Esophagus (tissue), 2 donors: ENCODE results near the gene SMARCE1. TPM values are rescaled to one million over a fixed set of nuclear protein-coding genes. Genes with fewer than 3 reads are reported as not detected.

Source experiments
- H3K27ac ChIP-seq, 2 donors: one replicate each; pipeline ENCODE4 v1.5.1; 2013; ENCODE audit warnings: low read depth in 2 of 2, mild to moderate bottlenecking in 2 of 2, inconsistent platforms in 1 of 2, low read length in 1 of 2, moderate library complexity in 1 of 2
- H3K27me3 ChIP-seq, 2 donors: one replicate each; pipeline ENCODE4 v1.6.1; 2013; ENCODE audit warnings: low read length in 2 of 2, control low read depth in 1 of 2, mild to moderate bottlenecking in 1 of 2; ENCODE audit not compliant: insufficient read depth in 2 of 2, control insufficient read depth in 1 of 2
- H3K36me3 ChIP-seq, 2 donors: one replicate each; pipeline ENCODE4 v1.6.1; 2013; ENCODE audit warnings: low read length in 1 of 2; ENCODE audit not compliant: control insufficient read depth in 2 of 2, insufficient read depth in 2 of 2
- H3K4me1 ChIP-seq, 2 donors: one replicate each; pipeline ENCODE4 v1.6.1; 2013; ENCODE audit warnings: low read length in 1 of 2; ENCODE audit not compliant: control insufficient read depth in 2 of 2, insufficient read depth in 2 of 2
- H3K4me3 ChIP-seq, 2 donors: one replicate each; pipeline ENCODE4 v1.5.1; 2013; ENCODE audit warnings: low read length in 2 of 2, mild to moderate bottlenecking in 2 of 2, low read depth in 1 of 2, moderate library complexity in 1 of 2
- H3K9me3 ChIP-seq, 2 donors: one replicate each; pipeline ENCODE4 v1.6.1; 2013; ENCODE audit warnings: mild to moderate bottlenecking in 2 of 2, low read depth in 1 of 2, low read length in 1 of 2, moderate library complexity in 1 of 2; ENCODE audit not compliant: control insufficient read depth in 2 of 2, insufficient read depth in 1 of 2
- WGBS, 2 donors: extraction: QIAGEN DNeasy Blood & Tissue Kit; methylation state at CpG; one replicate each; pipeline ENCODE4 v1.1.7; 2013; 5-methylcytosine and 5-hydroxymethylcytosine counted together
- polyA plus RNA-seq, 2 donors: library from polyadenylated mRNA; stranded (reverse); fragments of 200-250 nt; gene quantifications; one replicate each; pipeline ENCODE4 v1.2.3, GENCODE V29; 2013
- donor health status: healthy with polysubstance abuse.
- donor health status: Bipolar disorder and iron deficiency.

Gene SMARCE1
- polyA plus RNA-seq, 2 donors = 57.2 to 57.8 TPM

DNA sequence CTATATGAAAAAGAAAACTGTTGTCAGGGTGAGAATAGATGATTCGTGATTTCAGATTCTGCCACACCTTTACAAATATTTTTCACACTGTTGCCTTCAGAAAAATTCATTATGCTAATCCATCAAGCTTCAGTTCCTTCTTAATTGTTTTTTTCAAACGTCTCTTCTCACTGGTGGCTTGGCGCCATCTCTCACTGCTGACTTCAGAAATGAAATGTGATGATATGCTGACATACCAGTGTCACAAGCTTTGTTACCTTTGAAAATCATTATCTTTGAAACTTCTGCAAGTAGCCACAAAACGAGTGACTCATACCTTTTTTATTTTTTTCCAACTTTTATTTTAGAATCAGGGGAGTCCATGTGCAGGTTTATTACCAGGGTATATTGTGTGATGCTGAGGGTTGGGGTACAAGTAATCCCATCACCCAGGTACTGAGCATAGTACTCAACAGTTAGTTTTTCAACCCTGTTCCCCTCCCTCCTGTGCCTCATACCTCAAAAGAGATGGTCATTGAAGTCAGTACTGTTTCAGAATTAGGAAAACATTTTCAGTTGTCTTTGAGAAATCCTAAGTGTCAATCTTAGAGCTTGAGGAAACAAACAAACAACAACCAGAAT is 31.4 kb upstream of the SMARCE1 start:
- no peaks in the 10 kb centered on the region for H3K4me1 ChIP-seq
- H3K27ac ChIP-seq = no peak overlapping the region
- H3K4me3 ChIP-seq = no peak overlapping the region
- H3K36me3 ChIP-seq = no peaks in the 10 kb centered on the region
- 26 to 43% methylated on average over 4 of the region's 4 CpGs for WGBS, 2 donors
- H3K9me3 ChIP-seq = no peaks in the 10 kb centered on the region
- H3K27me3 ChIP-seq = no peaks in the 10 kb centered on the region

DNA sequence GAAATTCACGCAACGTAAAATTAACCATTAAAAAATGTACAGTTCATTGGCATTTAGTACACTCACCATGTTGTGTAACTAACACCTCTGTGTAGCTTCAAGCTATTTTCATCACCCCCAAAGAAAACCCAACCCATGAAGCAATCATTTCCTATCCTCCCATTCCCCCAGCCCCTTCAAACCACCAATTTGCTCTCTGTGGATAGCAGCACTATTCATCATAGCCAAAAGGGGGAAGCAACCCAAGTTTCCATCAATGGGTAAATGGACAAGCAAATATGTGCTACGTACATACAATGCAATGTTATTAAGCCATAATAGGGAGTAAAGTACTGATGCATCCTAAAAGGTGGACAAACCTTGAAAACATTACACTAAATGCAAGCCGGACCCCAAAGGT is 28.3 kb upstream of the SMARCE1 start:
- Histone ChIP-seq H3K4me1 (no peaks in the 10 kb centered on the region), H3K36me3 (no peaks in the 10 kb centered on the region), H3K27me3 (no peaks in the 10 kb centered on the region), H3K9me3 (no peaks in the 10 kb centered on the region), H3K4me3 (no peak overlapping the region), H3K27ac (no peak overlapping the region)
- WGBS, 2 donors = 91 to 92% methylated on average over 4 of the region's 4 CpGs

DNA sequence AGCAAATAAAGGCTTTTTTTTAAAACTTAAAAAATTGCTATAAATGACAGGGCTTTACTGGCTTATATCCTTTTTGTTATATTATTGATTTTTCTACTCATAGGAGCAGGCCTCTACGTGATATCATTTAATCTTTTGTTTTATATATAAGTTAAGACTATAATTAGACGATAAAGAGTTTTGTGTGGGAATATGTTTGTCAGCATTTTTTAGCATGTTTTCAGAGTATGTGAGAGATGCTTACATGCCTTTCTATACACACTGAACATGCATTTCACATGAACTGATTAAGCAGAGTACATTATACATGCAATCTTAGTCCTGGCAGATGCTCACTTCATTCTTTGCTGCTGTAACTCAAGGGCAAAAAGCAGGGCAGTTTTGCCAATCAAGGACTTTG is 25.0 kb upstream of the SMARCE1 start:
- Histone ChIP-seq H3K9me3 (no peaks in the 10 kb centered on the region), H3K4me3 (no peak overlapping the region), H3K27me3 (no peaks in the 10 kb centered on the region), H3K36me3 (no peaks in the 10 kb centered on the region), H3K4me1 (no peaks in the 10 kb centered on the region), H3K27ac (no peak overlapping the region)
- 75 to 76% methylated on average over 2 of the region's 2 CpGs for WGBS, 2 donors

DNA sequence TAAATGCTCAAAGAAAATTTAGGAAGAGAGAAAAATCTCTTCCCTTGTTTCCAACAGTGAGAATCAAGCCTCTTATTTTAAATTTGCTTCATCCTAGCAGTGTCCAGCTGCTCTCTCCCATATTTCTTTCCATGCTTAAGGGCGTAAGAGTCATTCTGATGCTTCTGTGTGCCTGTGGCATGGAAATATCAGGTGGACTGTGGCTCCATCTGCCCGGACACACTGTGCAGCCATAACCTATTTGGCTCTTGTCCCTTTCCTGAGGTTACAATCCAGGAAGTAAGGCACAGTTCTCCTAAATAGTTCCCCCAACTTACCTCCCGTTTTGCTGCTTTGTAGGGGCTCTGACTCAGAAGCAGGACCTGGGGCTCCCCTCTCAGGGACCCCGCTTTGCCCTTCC is 23.7 kb upstream of the SMARCE1 start:
- Histone ChIP-seq H3K36me3 (no peaks in the 10 kb centered on the region), H3K4me1 (no peaks in the 10 kb centered on the region), H3K9me3 (no peaks in the 10 kb centered on the region), H3K4me3 (no peak overlapping the region), H3K27me3 (no peaks in the 10 kb centered on the region), H3K27ac (no peak overlapping the region)
- 49 to 54% methylated on average over 4 of the region's 4 CpGs for WGBS, 2 donors

DNA sequence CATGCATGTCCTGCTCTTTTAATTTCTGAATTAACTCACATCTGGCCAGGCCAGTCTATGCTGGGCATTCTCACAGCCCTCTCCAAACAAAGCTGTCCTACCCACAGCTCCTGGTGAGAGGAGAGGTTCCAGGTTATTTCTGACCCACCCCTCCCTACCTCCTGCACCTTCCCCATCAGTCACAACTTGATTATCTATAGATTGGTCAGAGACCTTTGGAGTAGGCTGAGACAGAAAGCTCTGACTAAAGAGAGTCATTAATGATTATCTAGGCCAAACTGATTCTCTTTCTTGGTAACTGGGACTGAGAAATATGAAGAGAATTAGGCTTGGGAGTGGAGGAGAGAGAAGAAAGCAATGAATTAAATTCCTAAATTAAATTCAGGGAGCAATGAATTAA is 18.7 kb upstream of the SMARCE1 start:
- H3K36me3 ChIP-seq = no peaks in the 10 kb centered on the region
- no peaks in the 10 kb centered on the region for H3K27me3 ChIP-seq
- no peak overlapping the region for H3K4me3 ChIP-seq
- no peak overlapping the region for H3K27ac ChIP-seq
- H3K4me1 ChIP-seq = no peaks in the 10 kb centered on the region
- H3K9me3 ChIP-seq = no peaks in the 10 kb centered on the region

DNA sequence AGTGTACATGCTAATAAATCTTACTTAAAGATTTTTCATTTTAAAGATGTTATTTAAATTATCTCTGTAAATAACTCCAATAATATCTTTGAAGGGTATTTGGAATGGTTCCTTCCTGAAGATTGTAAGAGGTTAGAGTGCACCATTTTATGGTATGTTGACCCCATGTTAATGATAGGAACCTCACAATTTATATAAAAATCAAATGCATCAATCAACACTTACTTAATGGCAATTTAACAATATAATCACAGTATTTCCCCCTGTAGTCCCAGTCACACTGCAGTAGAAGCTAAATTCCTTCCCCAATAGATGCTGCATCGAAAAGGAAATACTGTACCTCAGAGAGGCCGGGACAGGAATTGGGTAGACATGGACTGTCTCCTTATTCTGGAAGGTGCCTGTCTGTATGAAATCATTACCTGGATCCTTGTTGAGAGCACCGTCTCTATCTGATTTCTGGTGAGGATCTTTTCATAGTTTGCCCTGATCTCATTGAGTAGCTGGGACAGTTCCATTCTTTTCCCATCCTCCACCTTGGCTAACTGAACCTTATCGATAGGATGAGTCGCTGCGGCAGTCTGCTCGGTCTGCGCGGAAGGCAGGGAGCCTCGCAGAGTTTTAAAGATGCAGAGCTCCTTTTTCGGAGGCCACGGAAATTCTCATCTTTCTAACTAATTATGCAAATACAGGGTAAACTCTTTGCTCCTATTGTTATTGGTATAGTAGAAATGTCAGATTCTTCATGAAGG is 17.1 kb upstream of the SMARCE1 start, which contains the start of gene KRT222:
TSS of gene KRT222 (minus strand) at position 596 of the 752 bp plus-strand sequence. CDS start at position 518, 78 bp downstream.
- no peaks in the 10 kb centered on the region for H3K36me3 ChIP-seq
- H3K4me3 ChIP-seq = peak within 1 kb of the TSS in 1 of 2 donors; percentile 31
- no peaks in the 10 kb centered on the region for H3K4me1 ChIP-seq
- 10 to 13% methylated on average over 12 of the region's 12 CpGs for WGBS, 2 donors
- no peaks in the 10 kb centered on the region for H3K9me3 ChIP-seq
- no peak within 1 kb of the TSS for H3K27ac ChIP-seq
- H3K27me3 ChIP-seq = no peaks in the 10 kb centered on the region

DNA sequence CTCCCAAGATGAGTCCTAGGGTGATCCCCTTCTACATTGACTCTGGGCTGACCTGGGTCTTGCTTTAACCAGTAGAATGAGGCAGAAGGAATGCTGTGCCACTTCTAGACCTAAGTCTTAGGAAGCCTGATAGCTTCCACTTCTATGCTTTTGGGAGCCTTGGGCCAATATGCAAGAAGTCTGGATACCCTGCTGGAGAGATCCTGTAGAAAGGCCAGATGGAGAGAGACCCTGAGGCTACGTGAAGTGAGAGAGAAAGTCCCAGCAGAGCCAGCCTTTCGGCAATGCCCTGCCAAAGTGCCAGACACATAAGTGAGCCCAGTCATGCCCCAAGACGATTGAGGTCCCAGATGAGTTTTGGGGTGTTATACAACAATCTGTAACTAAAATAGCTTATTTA is 15.6 kb upstream of the SMARCE1 start:
- no peaks in the 10 kb centered on the region for H3K9me3 ChIP-seq
- no peak overlapping the region for H3K4me3 ChIP-seq
- H3K4me1 ChIP-seq = no peaks in the 10 kb centered on the region
- WGBS, 2 donors = 63 to 76% methylated on average over 3 of the region's 3 CpGs
- no peak overlapping the region for H3K27ac ChIP-seq
- H3K27me3 ChIP-seq = no peaks in the 10 kb centered on the region
- no peaks in the 10 kb centered on the region for H3K36me3 ChIP-seq

DNA sequence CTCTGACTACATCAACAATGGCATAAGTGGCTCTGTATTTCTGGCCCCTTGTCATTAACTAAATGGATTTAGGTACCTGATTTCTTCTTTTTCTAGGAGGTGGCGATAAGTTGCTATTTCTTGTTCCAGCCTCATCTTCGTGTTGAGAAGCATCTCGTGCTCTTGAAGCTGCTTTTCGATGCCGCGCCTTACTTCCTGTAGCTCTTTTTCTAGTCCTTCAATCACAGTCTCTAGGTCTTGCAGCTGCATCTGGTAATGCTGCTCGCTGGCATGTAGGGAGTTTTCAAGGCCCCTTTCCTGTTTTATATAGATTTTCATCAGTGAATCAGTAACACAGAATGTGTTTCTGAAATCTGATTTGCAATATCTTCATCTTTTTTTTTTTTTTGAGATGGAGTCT is 12.3 kb upstream of the SMARCE1 start:
- no peaks in the 10 kb centered on the region for H3K4me1 ChIP-seq
- H3K27me3 ChIP-seq = no peaks in the 10 kb centered on the region
- H3K9me3 ChIP-seq = no peaks in the 10 kb centered on the region
- no peak overlapping the region for H3K27ac ChIP-seq
- H3K36me3 ChIP-seq = no peaks in the 10 kb centered on the region
- no peak overlapping the region for H3K4me3 ChIP-seq
- WGBS, 2 donors = 74 to 87% methylated on average over 7 of the region's 7 CpGs

DNA sequence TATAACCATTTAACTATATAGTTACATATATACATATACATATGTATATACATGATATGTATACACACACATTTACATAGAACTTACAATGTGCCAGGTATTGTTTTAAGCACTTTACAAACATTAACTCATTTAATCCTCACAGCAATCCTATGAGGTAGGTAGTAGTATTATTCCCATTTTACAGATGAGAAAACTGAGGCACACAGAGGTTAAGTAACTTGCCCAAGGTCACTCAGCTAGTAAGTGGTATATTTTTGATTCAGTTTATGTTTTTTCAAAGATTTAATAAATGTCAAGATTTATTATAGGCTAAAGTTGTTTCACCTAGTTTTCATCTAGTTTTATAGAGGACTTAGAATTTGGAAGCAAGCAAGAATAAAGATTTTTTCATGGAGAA is 10.8 kb upstream of the SMARCE1 start:
- Histone ChIP-seq H3K4me3 (no peak overlapping the region), H3K27ac (no peak overlapping the region), H3K9me3 (no peaks in the 10 kb centered on the region), H3K4me1 (no peaks in the 10 kb centered on the region), H3K27me3 (no peaks in the 10 kb centered on the region), H3K36me3 (no peaks in the 10 kb centered on the region)

DNA sequence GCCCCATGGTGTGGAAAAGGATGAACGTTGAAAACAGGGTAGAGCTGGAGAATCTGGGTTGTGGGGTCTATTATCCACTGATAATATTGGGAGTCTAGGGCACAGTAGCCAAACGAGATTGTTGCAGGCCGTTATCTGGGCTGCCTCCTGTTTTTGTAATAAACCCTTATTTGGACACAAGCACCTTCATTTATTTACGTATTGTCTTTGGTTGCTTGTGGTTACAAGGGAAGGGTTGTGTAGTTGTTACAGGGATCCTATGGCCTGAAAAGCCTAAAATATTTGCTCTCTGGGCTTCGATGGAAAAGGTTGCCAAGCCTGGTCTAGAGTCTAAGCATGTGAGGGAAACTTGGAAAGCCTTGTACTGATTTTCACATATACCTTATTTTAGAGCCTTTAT is 4.3 kb upstream of the SMARCE1 start:
- 73 to 77% methylated on average over 5 of the region's 5 CpGs for WGBS, 2 donors
- Histone ChIP-seq H3K4me3 (no peak overlapping the region), H3K27ac (no peak overlapping the region), H3K27me3 (no peaks in the 10 kb centered on the region), H3K4me1 (peaks cover 0 to 2% of the 10 kb centered on the region in 2 donors), H3K9me3 (no peaks in the 10 kb centered on the region), H3K36me3 (no peaks in the 10 kb centered on the region)
